K562 (cell line): Measurements from ENCODE around the gene NRARP. TPM values are rescaled to one million over a fixed set of nuclear protein-coding genes. Genes with fewer than 3 reads are reported as not detected.

Source experiments
- ATAC-seq: fragments of 200-7000 bp; cut with Tn5 transposase; 3 replicates; pipeline ENCODE4 v1.9.1; 2020; ENCODE audit warnings: moderate library complexity
- BruUV-seq: library from RNA; stranded (reverse); fragments of 400-500 nt; replicated peaks from 2 replicates; lab custom pipeline; 2021; lab: Mats Ljungman, UMichigan
- CTCF ChIA-PET: fragments of 300-600 bp; formaldehyde crosslinking; extraction: SDS; loops from one replicate; lab custom pipeline; 2021; ENCODE audit warnings: low intra/inter-chr PET ratio; lab: Yijun Ruan, JAX
- POLR2A ChIA-PET: fragments of 300-600, 350-650 bp; sonication (Branson Sonifier 250); formaldehyde crosslinking; extraction: SDS; loops from one replicate; lab custom pipeline; 2021; ENCODE audit warnings: antibody characterized with exemption, inconsistent platforms; lab: Yijun Ruan, JAX
- DNase-seq, 4 experiments: peaks; one replicate each; pipeline versions ENCODE4 v3.0.0 to v3.0.0-alpha.2; 2011 to 2018; ENCODE audit warnings: low spot score in 3 of 4, mixed read lengths in 3 of 4; ENCODE audit errors: extremely low read depth in 1 of 4
- FAIRE-seq: peaks from 2 replicates; lab custom pipeline; 2011; peaks lifted over from hg19 to GRCh38; lab: Jason Lieb, UNC
- H2AFZ ChIP-seq: 2 replicates; pipeline ENCODE4 v1.6.0; 2011; ENCODE audit warnings: low read depth, low read length, control low read depth, inconsistent platforms
- H3K27ac ChIP-seq: fragments of 200-600 bp; 3 replicates; pipeline ENCODE4 v1.8.0; 2011; ENCODE audit warnings: low read depth, mild to moderate bottlenecking, control low read depth, inconsistent platforms, low read length, moderate library complexity, mixed read lengths; ENCODE audit errors: extremely low read depth
- H3K27me3 ChIP-seq, 2 experiments: fragments of 300-600 bp in 1 of 2; 2 replicates in 1 of 2; 3 replicates in 1 of 2; pipeline versions ENCODE4 v1.6.0 to v1.8.0; 2011; ENCODE audit warnings: inconsistent platforms in 2 of 2, low read length in 2 of 2, mild to moderate bottlenecking in 1 of 2, mixed read lengths in 1 of 2, moderate library complexity in 1 of 2; ENCODE audit not compliant: control insufficient read depth in 2 of 2, insufficient read depth in 2 of 2
- H3K36me3 ChIP-seq: fragments of 300-600 bp; 3 replicates; pipeline ENCODE4 v1.8.0; 2011; ENCODE audit warnings: mild to moderate bottlenecking, low read length, inconsistent platforms; ENCODE audit not compliant: control insufficient read depth, insufficient read depth
- H3K4me1 ChIP-seq, 2 experiments: fragments of 200-600 bp in 1 of 2; replicated peaks in 1 of 2; 2 replicates in 1 of 2; 3 replicates in 1 of 2; pipeline versions ENCODE4 v1.5.1 to v1.8.0; 2011; ENCODE audit warnings: inconsistent platforms in 2 of 2, low read length in 2 of 2, mild to moderate bottlenecking in 1 of 2, mixed read lengths in 1 of 2, moderate library complexity in 1 of 2; ENCODE audit not compliant: control insufficient read depth in 2 of 2, insufficient read depth in 2 of 2
- H3K4me2 ChIP-seq: 2 replicates; pipeline ENCODE4 v1.6.1; 2011; ENCODE audit warnings: low read length, control low read depth, inconsistent platforms, mixed read lengths; ENCODE audit not compliant: insufficient read depth
- H3K4me3 ChIP-seq: fragments of 200-600 bp; sonication (generic), shearing (Covaris generic); 2 replicates; pipeline ENCODE4 v1.5.1; 2016; ENCODE audit warnings: control low read depth, inconsistent platforms
- H3K79me2 ChIP-seq: fragments of 200-600 bp; 3 replicates; pipeline ENCODE4 v1.8.0; 2011; ENCODE audit warnings: low read length, inconsistent platforms; ENCODE audit not compliant: control insufficient read depth, insufficient read depth
- H3K9ac ChIP-seq, 2 experiments: 2 replicates each; pipeline versions ENCODE4 v1.6.0 to v1.6.1; 2011; ENCODE audit warnings: low read depth in 2 of 2, low read length in 2 of 2, control low read depth in 1 of 2, inconsistent platforms in 1 of 2, mild to moderate bottlenecking in 1 of 2, mixed read lengths in 1 of 2; ENCODE audit not compliant: insufficient read depth in 1 of 2
- H3K9me1 ChIP-seq: one replicate; pipeline ENCODE4 v1.6.0; 2011; ENCODE audit warnings: inconsistent platforms, mild to moderate bottlenecking, low read length, moderate library complexity; ENCODE audit not compliant: control insufficient read depth, insufficient read depth
- H3K9me3 ChIP-seq: replicated peaks from 2 replicates; pipeline ENCODE4 v1.5.1; 2011; ENCODE audit warnings: low read depth, low read length, inconsistent platforms; ENCODE audit not compliant: control insufficient read depth, insufficient read depth
- H4K20me1 ChIP-seq: replicated peaks from 2 replicates; pipeline ENCODE4 v1.6.1; 2011; ENCODE audit warnings: low read length, inconsistent platforms, mixed read lengths; ENCODE audit not compliant: control insufficient read depth, insufficient read depth
- CBX5 ChIP-seq: IDR thresholded peaks from 2 replicates; pipeline ENCODE4 v1.6.1; 2014; ENCODE audit warnings: low read depth, borderline replicate concordance
- FOXK1 ChIP-seq: sonication (generic); formaldehyde crosslinking; IDR thresholded peaks from 2 replicates; pipeline ENCODE4 v1.8.0; 2022; ENCODE audit warnings: missing genetic modification reagents, mild to moderate bottlenecking, borderline replicate concordance
- JUND ChIP-seq, 2 experiments: IDR thresholded peaks; 2 replicates in 1 of 2; 3 replicates in 1 of 2; pipeline ENCODE4 v1.6.1; 2011; ENCODE audit warnings: borderline replicate concordance in 2 of 2, low read depth in 2 of 2, low read length in 2 of 2, improper control_type of control experiment in 1 of 2, missing biosample characterization in 1 of 2, missing genetic modification characterization in 1 of 2, missing genetic modification reagents in 1 of 2
- KAT7 ChIP-seq: sonication (generic); formaldehyde crosslinking; IDR thresholded peaks from 2 replicates; pipeline ENCODE4 v1.8.0; 2022; ENCODE audit warnings: missing genetic modification reagents, mild to moderate bottlenecking, borderline replicate concordance
- MECOM ChIP-seq: fragments of 250-450 bp; sonication (Bioruptor Pico); IDR thresholded peaks from 2 replicates; pipeline ENCODE4 v1.8.0; 2022; ENCODE audit warnings: inconsistent platforms
- NR3C1 ChIP-seq: sonication (generic); formaldehyde crosslinking; IDR thresholded peaks from 2 replicates; pipeline ENCODE4 v1.8.1; 2022; ENCODE audit warnings: missing genetic modification reagents
- PRMT5 ChIP-seq: sonication (generic); formaldehyde crosslinking; IDR thresholded peaks from 2 replicates; pipeline ENCODE4 v1.5.0; 2020; ENCODE audit warnings: missing genetic modification reagents
- SIN3B ChIP-seq: fragments of 450-650 bp; IDR thresholded peaks from 2 replicates; pipeline ENCODE4 v1.6.1; 2017; ENCODE audit warnings: low read depth, mild to moderate bottlenecking, moderate library complexity
- SP2 ChIP-seq: IDR thresholded peaks from 2 replicates; pipeline ENCODE4 v1.6.1; 2011; ENCODE audit warnings: mild to moderate bottlenecking, low read depth, low read length, moderate library complexity; ENCODE audit not compliant: poor library complexity, severe bottlenecking; ENCODE audit errors: extremely low read depth
- TAF1 ChIP-seq: IDR thresholded peaks from 2 replicates; pipeline ENCODE4 v1.6.1; 2011; ENCODE audit warnings: mild to moderate bottlenecking, low read length, moderate library complexity; ENCODE audit not compliant: insufficient read depth, control insufficient read depth, severe bottlenecking; ENCODE audit errors: extremely low read depth
- TEAD2 ChIP-seq: fragments of 450-650 bp; IDR thresholded peaks from 2 replicates; pipeline ENCODE4 v1.6.1; 2016; ENCODE audit warnings: missing genetic modification characterization, control low read depth, missing compliant biosample characterization
- TGIF2 ChIP-seq: sonication (generic); formaldehyde crosslinking; IDR thresholded peaks from 2 replicates; pipeline ENCODE4 v1.8.1; 2022; ENCODE audit warnings: mild to moderate bottlenecking, missing genetic modification reagents, moderate library complexity
- ZNF408 ChIP-seq: fragments of 250-450 bp; sonication (Bioruptor Pico); IDR thresholded peaks from 2 replicates; pipeline ENCODE4 v1.4.0; 2020; ENCODE audit warnings: low read depth, mild to moderate bottlenecking, moderate library complexity
- ZNF696 ChIP-seq: fragments of 250-450 bp; sonication (Bioruptor Pico); conservative IDR thresholded peaks from 2 replicates; pipeline ENCODE4 v1.4.0; 2020; ENCODE audit warnings: mild to moderate bottlenecking, moderate library complexity
- ZNF79 ChIP-seq: fragments of 250-450 bp; sonication (Bioruptor Pico); IDR thresholded peaks from 2 replicates; pipeline ENCODE4 v1.4.0; 2020; ENCODE audit warnings: low read depth, mild to moderate bottlenecking, moderate library complexity
- WGBS: fragments of 100-300 bp; shearing (Covaris generic); methylation state at CpG from one replicate; pipeline ENCODE4 v1.1.6; 2016; ENCODE audit warnings: low coverage, mixed read lengths; ENCODE audit not compliant: insufficient coverage; ENCODE audit errors: missing lambda C conversion rate; 5-methylcytosine and 5-hydroxymethylcytosine counted together
- in situ Hi-C: fragments of 300-500 bp; cut with MboI; formaldehyde crosslinking; loops from 4 replicates; pipeline ENCODE4 v1.15.0; 2018; ENCODE audit warnings: inconsistent platforms, mixed read lengths
- intact Hi-C: fragments of 100-400 bp; cut with micrococcal nuclease; formaldehyde crosslinking; loops from 2 replicates; pipeline ENCODE4 v1.14.2; 2022
- polyA plus RNA-seq, 8 experiments: library from polyadenylated mRNA; depleted of rRNA in 4 of 8; stranded (reverse) in 5 of 8; unstranded in 3 of 8; fragments of >200 nt; fragmentation: Nextera tagmentation in 2 of 8; fragmentation: Illumina TruSeq in 1 of 8; extraction: Ambion mirVana in 2 of 8; extraction: Trizol in 1 of 8; gene quantifications; 2 replicates each; pipeline versions ENCODE4 v1.2.1 to v1.2.3, GENCODE V29; 2011 to 2014; ENCODE audit warnings: inconsistent platforms in 1 of 8, missing spikeins in 1 of 8
- total RNA-seq, 7 experiments: library from RNA; depleted of rRNA in 6 of 7; stranded (reverse); fragments of >200 nt in 6 of 7; fragmentation: Illumina TruSeq in 2 of 7; extraction: Trizol in 2 of 7; gene quantifications; 2 replicates each; pipeline versions ENCODE4 v1.2.1 to v1.2.3, GENCODE V29; 2011 to 2021; ENCODE audit warnings: low replicate concordance in 1 of 7
- TF ChIP-seq, protein P1 (sequence below): sonication (generic); formaldehyde crosslinking; IDR thresholded peaks from 2 replicates; pipeline ENCODE4 v1.8.0; 2022; ENCODE audit warnings: missing genetic modification reagents, mild to moderate bottlenecking, borderline replicate concordance
- TF ChIP-seq, protein P2 (sequence below): fragments of 450-650 bp; IDR thresholded peaks from 2 replicates; pipeline ENCODE4 v1.6.1; 2017; ENCODE audit warnings: antibody characterized with exemption, mild to moderate bottlenecking

The NRARP gene
- total and polyA plus RNA-seq, 9 of the 15 experiments (the other 6 are each of a cell fraction or from before 2014, with no cell fraction given): 2.0 to 24.5 (median 7.2) TPM; not detected in 2

DNA sequence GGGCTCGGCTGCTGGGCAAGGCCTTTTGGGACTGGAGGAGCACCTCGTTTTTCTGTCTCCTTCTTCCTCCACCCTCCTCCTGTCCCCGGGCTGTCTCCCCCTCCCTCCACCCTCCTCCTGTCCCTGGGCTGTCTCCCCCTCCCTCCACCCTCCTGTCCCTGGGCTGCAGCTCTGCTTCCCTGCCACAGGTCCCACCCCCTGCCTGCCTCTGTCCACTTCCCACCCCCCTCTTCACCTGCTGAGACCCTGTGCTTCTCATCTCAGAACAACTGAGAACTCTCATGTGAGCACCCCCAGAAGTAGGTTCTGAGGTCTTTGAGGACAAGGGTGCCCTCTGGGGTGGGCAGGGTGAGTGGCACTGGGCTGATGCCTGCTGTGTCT is 30.4 kb downstream of the NRARP start:
- Histone ChIP-seq H3K9ac (peak overlapping the region in 1 of 2 experiments; percentile 61; a peak in 1 of 4 replicates), H3K9me1 (no peaks in the 10 kb centered on the region), H3K27ac (no peak overlapping the region), H3K79me2 (peaks cover 10% of the 10 kb centered on the region; the same call in 2 of the 3 replicates), H4K20me1 (no peaks in the 10 kb centered on the region), H3K4me3 (no peak overlapping the region), H3K4me1 (peaks cover 31 to 82% of the 10 kb centered on the region in 2 experiments), H3K4me2 (no peak overlapping the region), H3K36me3 (peaks cover 59% of the 10 kb centered on the region), H3K27me3 (no peaks in the 10 kb centered on the region), H3K9me3 (no peaks in the 10 kb centered on the region), H2AFZ (no peak overlapping the region)
- in situ Hi-C loops: no loop called here
- FAIRE-seq (no peak), ATAC-seq (no peak), DNase-seq (peak in 1 of 4 experiments; percentile 17)
- BruUV-seq: no TSS peak
- CTCF ChIA-PET: no interaction called here
- intact Hi-C loops: no loop called here
- no CpG with 5 or more reads among the region's 3 CpGs for WGBS
- TF ChIP-seq ZNF696 (CRISPR knock-in tag) (no peak), SIN3B (no peak), CBX5 (no peak), KAT7 (no peak), NR3C1 (no peak), JUND (IDR thresholded peaks at IDR 0.05; ENCODE audit: borderline replicate concordance, low read depth, low read length) (no peak), JUND (tag; IDR thresholded peaks at IDR 0.05; ENCODE audit: borderline replicate concordance, low read depth, low read length) (no peak), TAF1 (no peak), ZNF79 (CRISPR knock-in tag) (no peak), ZNF408 (no peak), PRMT5 (CRISPR knock-in tag) (no peak), SP2 (no peak), TEAD2 (tag) (no peak), TGIF2 (CRISPR knock-in tag) (no peak), MECOM (CRISPR knock-in tag) (no peak), FOXK1 (no peak)
- TF ChIP-seq, protein P1, sequence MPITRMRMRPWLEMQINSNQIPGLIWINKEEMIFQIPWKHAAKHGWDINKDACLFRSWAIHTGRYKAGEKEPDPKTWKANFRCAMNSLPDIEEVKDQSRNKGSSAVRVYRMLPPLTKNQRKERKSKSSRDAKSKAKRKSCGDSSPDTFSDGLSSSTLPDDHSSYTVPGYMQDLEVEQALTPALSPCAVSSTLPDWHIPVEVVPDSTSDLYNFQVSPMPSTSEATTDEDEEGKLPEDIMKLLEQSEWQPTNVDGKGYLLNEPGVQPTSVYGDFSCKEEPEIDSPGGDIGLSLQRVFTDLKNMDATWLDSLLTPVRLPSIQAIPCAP (CRISPR knock-in tag): no peak
- TF ChIP-seq, protein P2, sequence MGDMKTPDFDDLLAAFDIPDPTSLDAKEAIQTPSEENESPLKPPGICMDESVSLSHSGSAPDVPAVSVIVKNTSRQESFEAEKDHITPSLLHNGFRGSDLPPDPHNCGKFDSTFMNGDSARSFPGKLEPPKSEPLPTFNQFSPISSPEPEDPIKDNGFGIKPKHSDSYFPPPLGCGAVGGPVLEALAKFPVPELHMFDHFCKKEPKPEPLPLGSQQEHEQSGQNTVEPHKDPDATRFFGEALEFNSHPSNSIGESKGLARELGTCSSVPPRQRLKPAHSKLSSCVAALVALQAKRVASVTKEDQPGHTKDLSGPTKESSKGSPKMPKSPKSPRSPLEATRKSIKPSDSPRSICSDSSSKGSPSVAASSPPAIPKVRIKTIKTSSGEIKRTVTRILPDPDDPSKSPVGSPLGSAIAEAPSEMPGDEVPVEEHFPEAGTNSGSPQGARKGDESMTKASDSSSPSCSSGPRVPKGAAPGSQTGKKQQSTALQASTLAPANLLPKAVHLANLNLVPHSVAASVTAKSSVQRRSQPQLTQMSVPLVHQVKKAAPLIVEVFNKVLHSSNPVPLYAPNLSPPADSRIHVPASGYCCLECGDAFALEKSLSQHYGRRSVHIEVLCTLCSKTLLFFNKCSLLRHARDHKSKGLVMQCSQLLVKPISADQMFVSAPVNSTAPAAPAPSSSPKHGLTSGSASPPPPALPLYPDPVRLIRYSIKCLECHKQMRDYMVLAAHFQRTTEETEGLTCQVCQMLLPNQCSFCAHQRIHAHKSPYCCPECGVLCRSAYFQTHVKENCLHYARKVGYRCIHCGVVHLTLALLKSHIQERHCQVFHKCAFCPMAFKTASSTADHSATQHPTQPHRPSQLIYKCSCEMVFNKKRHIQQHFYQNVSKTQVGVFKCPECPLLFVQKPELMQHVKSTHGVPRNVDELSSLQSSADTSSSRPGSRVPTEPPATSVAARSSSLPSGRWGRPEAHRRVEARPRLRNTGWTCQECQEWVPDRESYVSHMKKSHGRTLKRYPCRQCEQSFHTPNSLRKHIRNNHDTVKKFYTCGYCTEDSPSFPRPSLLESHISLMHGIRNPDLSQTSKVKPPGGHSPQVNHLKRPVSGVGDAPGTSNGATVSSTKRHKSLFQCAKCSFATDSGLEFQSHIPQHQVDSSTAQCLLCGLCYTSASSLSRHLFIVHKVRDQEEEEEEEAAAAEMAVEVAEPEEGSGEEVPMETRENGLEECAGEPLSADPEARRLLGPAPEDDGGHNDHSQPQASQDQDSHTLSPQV: no peak
- POLR2A ChIA-PET: no interaction called here
